Dermis microvascular lymphatic vessel endothelial cell (primary cell): ENCODE results near the gene VILL. TPM values are rescaled to one million over a fixed set of nuclear protein-coding genes. Genes with fewer than 3 reads are reported as not detected.
"Not testable (repeated sequence)": the region's sequence is repeated elsewhere in the genome, so short reads cannot be mapped to it uniquely, and the experiment has no call there.

Experiments
- DNase-seq, 2 donors: peaks; one replicate each; pipeline versions ENCODE4 v3.0.0 to v3.0.0-alpha.2; 2010; ENCODE audit warnings: low read depth in 2 of 2
- total RNA-seq: library from RNA; depleted of rRNA; stranded (reverse); fragments of >200 nt; gene quantifications from 2 replicates; pipeline ENCODE4 v1.2.1, GENCODE V29; 2014

The VILL gene
- total RNA-seq, 1 donor from 2014 or later, result 2.2 TPM

DNA sequence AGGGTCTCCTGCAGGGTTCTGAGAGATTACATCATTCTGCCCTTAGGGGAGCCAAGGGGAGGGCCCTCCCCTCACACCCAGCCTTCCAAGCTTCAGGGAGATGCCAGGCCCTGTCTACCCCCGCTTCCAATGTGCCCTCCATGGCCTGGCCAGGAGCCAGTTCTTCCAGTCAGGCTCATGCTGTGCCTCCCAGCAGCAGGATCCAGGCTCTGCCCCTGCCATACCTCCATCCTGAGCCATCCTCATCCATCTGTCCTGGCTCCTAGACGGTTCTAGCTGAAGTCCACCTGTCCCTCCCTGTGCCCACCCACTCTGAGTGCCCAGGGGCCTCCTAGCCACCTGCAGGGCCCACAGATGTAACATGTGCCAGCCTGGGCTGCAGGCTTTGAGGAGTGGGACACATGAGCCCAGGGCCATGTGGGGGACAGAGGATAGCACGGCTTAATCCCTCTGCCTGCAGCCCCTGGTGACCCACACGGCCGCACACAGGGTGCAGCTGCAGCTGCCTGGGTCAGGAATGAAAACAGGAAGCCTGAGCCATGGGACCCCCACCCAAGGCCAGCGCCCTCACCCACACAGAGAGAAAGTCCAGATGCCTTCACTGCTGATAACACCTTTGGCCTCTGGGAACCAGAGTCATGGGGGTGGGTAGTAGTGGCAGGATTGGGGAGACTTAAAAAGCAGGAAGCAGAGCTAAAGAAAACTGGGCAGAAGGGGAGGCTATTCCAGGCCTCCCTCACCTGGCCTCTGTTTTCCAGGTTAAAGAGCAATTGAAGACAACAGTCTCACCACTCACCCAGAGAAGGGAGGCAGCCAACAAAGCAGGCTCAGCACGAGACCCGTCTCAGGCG is 27.1 kb downstream of the VILL start:
- no peak for DNase-seq

DNA sequence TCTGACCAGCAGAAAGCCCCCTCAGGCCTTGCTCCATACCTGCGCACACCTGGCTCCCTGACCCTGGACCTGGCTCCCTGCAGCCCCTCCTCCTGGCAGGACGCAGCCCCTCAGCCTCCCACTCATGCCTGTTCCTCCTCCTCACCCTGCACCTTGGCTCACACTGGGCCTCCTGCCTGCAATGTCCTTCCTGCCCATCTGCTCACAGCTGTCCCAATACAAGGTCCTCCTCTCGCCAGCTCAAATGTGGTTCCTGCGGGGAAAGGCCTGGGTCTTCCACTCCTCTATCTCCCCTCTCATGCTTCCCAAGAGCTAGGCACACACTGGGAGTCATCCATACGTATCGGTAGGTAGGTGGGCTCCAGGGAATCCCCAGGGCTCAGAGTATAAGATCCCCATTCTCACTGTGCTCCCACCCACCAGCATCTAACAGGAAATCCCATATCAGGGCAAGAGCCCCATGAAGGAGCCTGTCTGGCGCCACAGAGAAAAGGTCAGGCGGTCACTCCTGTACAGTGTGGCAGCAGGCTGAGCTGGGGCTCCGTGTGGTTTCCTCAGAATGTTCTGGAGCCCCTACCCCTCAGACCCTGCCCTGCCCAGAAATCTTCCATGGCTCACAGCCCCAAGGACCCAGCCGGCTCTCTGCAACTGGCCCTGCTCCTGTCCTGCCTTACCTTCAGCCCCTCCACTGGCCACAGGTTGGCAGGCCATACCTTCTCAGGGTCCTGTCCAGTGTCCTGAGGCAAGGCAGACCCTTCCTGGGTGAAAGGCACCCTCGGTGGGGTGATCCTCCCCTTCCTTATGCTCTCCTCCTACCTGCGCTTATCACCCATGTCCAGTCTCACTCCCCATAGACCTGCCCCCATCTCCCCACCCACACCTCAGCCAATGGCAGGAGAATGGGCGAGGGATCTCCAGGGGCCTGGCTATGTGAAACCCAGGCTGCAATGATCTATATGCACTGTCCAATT is 28.0 kb downstream of the VILL start:
- DNase-seq, result no peak

DNA sequence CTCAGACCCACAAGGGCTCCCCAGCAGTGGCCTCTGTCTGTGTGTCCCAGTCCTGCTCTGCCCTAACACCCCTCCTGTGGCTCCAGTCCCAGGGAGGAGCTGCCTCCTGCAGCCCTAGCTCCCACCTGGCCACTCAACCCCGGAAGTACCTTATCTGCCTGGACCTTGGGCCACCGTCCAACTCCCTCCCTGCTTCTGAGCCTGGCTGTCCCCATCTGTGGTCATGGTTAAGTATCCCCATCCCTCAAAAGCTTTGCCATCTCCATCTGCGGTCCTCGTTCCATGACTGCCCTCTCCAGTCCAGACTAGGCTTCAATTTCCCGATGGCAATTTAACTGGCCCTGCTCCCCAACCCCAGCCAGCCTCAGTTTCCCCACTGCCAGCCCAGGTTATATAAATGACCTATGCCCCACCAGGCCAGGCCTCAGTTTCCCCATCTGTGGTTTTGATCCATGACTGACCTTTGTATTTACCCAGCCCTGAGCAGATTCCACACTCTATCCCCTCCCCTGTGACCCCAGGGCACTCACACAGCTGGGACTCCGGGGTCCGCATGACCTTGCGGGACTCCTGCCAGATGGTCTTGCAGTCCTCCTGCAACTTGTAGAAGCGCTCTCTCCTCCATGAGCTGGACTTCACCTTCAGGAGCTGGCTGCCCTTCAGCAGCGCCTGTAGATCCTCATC is 29.2 kb downstream of the VILL start:
- no peak for DNase-seq

DNA sequence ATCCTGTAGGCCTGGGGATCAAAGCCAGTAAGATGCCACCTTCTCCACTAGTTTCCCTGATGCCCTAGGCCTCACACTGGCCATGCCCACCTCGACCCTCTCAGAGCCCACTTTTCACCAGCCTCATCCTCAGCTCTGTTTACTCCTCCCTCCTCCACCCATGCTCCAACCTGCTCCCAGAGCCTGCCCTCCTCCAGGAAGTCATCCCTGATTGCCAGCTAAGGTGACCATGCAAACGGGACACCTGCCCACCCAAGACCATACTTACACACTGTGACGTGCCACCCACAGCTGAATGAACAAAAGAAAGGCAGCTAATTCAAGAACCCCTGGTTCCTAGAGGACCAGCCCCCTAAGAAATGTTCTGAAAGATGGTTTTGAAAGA is 29.7 kb downstream of the VILL start:
- DNase-seq, result no peak

DNA sequence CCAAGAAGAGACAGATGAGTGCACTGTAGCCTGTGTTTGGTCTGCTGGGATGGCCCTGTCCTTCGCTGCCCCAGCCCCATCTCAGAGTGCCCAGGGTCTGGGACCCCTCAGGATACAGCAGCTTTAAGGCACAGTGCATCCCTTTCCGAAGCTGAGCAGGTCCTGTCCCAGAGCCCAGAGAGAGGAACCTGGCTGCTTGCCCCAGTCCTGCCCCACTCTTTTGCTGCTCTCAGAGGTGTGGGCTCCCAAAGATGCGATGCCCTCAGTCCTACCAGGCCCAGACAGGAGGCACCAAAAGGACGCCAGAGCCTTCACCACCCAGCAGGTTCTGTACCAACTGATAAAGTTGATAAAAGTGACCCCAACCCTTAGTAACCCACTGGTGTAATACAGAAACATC is 30.6 kb downstream of the VILL start:
- no peak for DNase-seq

DNA sequence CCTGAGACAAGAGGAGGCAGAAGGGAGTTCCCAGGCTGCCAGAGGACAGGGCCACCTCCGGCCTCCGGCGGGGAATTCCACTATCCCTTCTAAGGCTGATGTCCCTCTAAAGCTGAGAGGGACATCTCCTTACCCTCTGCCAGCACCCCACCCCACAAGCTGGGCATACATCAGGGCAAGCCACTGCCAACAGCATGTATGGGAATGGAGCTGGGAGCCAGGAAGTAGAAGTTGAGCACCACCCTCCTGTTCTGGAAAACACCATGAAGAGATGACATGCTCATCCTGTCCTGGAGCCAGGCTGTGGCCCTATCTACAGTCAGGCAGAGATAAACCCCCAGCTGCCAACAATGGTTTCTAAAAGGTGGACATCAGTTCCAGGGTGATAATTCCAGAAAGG is 31.7 kb downstream of the VILL start:
- peak in 1 of 2 donors; percentile 46 for DNase-seq

DNA sequence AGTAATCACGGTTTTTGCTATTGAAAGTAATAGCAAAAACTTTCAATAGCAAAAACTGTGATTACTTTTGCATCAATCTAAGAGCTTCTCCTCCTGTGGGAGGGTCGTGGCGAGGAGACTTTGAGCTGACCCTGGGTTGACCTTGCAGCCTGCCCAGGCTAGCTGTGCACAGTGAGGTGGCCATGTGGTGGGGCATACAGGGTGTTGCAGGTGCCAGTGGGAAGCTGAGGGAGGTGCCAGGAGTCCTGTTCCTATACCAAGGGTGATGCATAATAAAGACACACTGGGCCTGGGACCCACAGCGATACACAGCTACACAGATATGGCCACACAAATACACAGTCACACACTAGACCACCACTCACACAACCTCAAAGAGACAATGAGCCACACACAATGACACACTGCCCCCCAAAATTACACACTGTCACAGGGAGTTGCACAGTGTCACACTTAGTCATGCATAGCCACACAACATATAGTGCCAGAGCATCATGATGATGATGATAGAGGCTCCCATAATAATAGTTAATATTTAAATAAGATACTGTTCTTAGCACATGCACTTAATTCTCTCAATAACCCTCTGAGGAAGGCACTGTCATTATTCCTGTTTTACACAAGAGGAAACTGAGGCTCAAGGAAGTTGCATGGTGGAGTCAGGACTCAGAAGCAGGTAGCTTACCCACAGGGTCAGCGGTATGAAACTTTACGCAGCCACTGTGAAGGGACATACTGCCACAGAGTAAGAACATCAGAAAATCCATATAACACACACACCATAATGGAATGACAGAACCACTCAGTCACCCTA is 32.5 kb downstream of the VILL start:
- DNase-seq, result no peak

DNA sequence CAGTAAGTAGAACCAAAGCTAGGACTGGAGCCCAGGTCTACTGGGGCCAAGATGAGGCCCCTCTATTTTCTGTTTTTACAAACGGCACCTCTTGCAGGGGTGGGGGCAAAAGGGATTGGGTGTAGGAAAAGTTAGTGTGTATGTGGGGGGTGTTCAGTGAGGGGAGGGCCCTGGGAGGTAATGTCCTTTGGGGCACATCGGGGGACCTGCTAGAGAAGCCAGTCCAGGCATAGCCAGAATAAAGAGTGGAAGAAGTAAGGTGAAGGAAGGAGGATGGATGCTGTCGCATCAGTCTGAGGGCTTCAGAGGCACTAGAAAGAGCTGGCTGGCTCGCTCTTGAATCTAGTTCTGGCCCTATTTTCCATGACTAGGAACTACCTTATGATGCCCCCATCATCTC is 36.3 kb downstream of the VILL start:
- DNase-seq, result no peak

DNA sequence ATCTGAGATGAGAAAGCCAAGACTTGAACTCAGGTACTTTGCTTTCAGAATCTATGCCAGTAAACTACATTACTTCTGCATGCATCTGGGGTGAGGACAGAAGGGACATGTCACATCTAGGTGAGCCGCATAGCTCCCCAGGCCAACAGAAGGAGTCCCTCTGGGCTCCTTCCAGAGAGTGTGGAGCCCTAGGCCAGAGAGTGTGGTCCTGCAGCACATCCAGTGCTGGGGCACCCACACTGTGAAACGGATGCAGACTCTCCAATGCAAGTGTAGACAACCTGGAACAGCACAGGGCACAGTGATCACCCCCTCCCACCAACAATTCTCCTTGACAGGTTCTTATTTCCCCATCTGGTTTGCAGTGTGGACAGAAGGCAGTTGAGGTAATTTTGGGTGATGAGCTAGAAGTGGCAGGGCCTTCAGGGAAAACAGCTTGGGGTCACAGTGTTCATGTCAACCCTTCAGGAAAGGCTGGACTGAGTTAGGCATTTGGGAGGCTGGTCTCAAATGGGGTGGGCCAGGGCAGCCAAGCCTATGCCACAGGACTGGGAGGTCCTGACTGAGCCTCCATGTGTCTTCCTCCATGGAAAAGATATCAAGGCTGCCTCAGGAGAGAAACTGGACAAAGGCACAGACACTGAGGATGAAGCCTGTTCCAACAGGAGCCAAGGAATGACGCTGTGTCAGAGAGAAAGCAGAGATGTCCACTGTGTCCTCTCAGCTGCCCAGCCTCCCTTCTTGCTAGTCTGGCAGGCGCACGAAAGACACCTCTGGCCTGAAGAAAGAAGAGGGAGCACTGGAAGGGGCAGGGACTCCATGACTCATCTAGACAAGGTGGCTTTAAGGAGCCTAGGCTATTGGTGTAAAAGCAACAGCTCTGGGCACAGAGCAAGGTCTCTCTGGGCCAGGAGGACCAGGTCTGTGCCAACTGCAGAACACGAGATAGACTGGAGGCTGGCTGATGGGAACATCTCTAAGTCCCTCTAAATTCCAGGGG is 37.2 kb downstream of the VILL start:
- DNase-seq, result no peak

DNA sequence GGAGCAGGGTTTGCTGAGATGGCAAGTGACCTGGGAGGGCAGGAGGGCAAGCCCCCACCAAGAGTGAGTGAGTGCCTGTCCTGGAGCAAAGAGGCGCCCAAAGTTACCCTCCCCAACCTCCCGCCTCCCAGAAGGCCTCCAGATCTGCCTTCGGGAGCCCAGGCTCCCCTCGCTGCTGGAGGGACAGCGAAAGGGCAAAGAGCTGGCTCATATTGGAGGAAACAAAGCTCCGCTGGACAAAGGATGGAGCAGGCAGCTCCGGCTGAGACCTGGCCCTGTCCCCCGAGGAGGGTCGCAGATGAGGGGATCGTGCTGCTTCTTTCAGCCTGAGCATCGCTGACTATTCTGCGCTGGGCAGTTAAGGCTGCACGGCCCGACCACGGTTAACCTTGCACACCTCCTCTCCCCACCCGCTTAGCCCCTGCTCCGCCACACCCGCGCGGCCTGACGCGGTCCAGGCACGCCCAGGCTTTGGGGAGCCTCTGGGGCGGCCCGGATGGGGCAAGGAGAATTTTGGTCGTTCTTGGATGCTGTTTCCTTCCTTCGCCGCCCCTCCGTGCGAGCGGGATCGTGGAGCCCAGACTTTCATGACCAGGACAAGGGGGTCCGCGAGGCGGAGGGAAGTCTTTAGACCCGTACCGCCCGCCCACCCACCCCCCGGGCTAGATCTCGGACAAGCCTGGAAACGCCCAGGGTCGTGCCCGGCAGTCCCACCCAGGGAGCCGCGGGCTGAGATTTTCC is 38.2 kb downstream of the VILL start:
- no peak for DNase-seq

DNA sequence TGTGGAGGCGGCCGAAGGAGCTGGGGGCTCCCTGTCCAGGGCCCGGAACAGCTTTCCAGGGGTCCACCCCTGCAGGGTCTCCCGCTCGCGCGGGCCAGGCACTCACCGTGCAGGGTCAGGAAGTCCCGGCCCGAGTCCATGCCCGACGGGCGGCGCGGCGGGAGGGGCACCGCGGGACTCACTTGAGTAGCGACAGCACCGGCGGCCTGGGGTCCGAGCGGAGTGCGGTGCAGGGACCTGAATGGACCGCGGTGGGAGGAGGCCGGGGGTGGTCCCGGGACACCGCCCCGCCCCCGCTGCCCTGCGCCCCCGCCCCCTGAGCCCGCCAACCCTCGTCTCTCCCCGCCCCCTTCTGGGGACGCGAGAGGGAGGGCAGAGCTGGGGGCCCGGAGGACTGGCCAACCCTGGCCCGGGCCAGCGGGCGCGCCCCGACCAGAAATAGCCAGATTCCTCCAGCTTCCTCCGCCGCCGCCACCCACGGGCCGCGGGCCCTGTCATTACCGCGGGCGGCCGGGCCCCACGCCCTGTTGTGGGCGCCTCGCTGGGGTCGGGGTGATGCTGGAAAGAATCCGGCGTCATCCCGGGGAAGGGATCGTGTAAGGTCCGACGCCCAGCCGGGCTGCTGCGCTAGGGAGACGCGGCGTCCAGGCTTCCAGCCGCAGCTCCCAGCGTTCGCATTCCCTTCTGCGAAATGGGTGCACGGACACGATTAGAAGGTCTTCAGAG is 39.0 kb downstream of the VILL start, which contains the start of gene PLCD1:
Gene PLCD1, minus strand, starts transcription at position 243 of the 726 bp plus-strand sequence. Its CDS starts 103 bp downstream, at position 140.
- peak in 1 of 2 donors; percentile 72 for DNase-seq

DNA sequence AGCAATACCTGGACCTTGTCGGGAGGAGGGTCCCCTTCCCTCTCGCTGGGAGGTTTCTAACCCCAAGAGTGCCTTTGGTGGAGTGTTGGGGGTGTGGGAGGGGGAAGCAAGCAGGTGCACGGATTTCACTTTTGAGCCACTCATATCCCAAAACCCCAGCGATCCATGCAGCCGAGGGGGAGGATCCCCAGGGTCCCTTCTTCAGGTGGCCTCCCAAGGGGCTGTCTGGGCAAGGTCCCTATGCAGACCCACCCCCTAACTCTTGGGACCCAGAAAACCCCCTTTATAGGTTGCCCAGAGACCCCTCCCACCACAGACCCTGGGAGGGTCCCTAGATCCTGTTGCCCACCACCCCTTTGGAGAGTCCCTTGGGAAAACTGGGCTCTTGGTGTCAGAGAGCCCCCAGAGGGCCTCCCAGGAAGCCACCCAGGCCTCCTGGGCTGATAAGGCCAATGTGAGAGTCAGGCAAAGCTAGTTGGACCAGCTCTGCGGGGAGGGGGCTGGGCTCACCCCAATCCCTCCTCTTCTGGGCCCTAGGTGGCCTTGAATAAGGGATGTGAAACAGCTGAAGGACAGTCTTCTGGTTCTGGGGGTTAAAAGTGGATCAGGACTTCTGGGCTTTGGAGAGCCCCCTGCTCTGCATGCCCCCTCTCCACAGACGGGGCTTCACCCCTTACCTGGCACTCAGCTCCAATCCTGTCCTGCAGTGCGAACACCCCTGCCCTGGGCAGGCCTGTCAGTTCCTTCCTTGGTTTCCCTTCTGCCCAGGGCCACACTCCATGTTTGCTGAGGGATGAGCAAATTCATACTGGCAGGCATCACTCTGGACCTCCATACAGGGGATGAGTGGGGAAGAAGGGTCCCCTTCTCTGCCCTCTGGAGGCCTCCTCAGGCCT is 39.8 kb downstream of the VILL start:
- no peak for DNase-seq

DNA sequence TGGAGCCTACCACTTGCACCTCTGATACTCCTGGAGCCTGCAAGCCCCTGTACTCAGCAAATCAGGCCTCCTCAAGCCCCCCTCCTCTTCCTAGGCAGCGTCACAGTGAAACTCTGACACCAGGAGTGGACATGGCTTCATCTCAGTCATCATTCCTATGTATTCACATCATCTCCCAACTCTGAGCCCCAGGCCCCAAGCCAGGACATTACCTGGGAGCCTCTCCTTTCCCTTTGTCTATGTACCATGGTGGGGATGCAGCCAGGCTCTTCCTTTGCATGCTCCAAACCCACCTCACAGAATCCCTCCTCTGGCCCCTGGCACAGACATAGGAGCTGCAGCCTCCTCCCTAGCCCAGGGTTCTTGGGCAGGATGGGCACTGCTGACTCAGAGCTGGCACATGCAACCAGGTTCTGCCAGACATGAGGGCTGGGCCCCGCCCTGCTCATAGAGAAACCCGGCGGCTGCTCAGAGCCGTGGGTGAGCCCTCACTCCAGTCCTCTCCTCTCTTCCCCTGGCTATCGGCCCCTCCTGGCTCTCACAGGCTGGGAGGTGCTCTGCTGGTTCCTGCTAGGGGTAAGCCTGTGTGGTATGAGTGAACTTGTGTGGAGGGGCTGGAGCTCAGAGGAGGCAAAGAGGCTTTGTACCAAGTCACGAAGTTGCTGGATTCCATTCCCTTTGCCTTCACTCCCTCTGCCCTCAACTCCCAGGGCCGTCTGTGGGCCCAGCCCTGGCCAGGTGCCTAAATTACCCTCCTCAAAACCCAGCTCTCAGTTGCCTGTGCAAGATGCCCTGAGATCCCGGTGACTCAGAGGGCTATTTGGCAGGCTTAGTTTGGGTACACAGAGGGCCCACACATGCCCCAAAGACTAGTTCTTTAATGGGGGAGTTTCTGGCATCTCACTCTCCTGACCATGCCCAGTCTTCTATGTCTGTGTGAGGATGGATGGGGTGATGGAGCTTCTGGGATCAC is 40.7 kb downstream of the VILL start:
- peak in 1 of 2 donors; percentile 14 for DNase-seq

DNA sequence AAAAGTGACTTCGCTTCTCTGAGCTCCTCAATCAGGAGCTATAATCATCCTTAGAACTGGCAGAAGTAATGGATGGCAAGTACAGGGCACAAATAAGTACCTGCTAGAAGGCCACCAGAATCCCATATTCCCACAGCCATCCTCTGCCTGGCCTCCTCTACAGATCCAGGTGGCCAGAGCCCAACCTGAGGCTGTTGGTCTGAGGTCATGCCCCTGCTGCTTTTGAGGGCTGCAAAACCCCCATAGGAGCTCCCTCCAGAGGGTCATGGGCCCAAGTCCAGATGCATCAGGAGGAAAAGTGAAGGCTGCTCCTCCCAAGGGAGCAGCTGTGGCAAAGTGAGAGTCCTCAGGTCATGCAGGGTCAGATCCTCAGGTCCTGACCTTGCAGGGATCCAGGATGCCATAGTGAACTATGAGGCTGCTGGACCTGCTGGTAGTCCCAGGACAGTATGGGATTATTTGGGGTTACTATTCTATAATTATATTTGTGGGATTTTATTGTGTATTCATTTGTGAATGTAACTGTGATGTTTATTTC is 41.8 kb downstream of the VILL start:
- no peak for DNase-seq

DNA sequence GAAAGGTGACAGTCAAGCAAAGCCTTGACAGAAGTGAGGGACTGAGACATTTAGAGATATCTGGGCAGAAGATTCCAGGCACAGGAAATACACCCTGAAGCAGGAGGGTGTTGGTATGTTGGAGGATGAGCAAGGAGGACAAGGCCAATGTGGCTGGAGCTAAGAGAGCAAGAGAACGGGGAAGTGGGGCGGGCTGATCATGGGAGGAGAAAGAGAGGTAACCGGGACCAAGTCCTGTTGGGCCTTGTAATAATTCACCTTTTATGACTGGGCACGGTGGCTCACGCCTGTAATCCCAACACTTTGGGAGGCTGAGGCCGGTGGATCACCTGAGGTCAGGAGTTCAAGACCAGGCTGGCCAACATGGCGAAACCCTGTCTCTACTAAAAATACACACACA is 43.0 kb downstream of the VILL start:
- not testable (repeated sequence) for DNase-seq

DNA sequence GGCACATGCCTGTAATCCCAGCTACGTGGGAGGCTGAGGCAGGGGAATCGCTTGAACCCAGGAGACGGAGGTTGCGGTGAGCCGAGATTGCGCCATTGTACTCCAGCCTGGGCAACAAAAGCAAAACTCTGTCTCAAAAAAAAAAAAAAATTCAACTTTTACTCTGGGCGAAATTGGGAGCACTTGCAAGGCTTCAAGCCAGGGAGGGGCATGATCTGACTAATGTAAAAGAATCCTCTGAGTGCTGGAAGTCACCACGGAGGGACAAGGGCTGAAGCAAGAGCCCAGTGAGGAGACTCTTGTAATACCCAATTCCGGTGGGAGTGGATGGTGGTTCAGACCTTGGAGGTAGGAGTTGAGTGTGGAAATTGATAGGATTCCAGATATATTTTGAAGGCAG is 43.7 kb downstream of the VILL start:
- not testable (repeated sequence) for DNase-seq
